Measurements from ENCODE around the gene EHMT1.
"Not testable (repeated sequence)": the region's sequence is repeated elsewhere in the genome, so short reads cannot be mapped to it uniquely, and the experiment has no call there.

Gene EHMT1

DNA sequence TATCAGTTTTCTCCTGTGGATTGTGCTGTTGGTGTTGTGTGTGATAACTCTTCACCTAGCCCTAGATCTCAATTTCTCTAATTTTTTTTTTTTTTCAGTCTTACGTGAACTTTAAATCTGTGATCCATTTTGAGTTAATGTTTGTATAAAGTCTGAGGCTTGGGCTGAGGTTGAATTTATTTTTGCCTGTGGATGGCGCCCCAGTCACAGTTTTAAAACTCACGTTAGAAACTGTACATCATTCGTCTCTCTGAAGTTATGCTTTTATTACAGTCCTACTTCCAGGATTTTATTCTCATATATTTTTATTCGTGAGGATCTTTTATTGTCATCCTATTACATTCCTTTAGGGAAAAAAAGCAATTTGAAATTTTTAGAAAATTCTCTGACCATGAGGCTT, 103.1 kb downstream of the EHMT1 start:
- no peak for DNase-seq

DNA sequence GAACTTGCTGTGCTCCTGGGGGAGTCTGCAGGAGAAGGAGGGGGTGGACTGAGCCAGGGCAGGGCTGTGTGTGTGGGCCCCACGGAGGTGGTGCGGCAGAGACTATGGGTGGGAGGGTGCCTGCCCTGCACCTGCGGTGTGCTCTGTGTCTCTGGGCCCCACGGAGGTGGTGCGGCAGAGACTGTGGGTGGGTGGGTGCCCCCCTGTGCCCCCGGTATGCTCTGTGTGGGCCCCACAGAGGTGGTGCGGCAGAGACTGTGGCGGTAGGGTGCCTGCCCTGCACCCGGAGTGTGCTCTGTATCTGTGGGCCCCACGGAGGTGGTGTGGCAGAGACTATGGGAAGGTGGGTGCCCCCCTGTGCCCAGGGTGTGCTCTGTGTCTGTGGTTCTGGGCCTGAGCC, 103.7 kb downstream of the EHMT1 start:
- DNase-seq = no peak

DNA sequence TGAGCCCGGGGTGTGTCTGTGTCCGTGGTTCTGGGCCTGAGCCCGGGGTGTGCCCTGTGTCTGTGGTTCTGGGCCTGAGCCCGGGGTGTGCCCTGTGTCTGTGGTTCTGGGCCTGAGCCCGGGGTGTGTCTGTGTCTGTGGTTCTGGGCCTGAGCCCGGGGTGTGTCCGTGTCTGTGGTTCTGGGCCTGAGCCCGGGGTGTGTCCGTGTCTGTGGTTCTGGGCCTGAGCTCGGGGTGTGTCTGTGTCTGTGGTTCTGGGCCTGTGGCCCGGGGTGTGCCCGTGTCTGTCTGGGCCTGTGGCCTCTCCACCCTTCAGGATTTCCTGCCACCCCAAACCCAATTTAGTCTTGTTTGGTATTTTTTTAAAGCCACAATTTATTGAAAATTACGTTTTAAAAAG, 104.6 kb downstream of the EHMT1 start:
- DNase-seq = peak; percentile 58

DNA sequence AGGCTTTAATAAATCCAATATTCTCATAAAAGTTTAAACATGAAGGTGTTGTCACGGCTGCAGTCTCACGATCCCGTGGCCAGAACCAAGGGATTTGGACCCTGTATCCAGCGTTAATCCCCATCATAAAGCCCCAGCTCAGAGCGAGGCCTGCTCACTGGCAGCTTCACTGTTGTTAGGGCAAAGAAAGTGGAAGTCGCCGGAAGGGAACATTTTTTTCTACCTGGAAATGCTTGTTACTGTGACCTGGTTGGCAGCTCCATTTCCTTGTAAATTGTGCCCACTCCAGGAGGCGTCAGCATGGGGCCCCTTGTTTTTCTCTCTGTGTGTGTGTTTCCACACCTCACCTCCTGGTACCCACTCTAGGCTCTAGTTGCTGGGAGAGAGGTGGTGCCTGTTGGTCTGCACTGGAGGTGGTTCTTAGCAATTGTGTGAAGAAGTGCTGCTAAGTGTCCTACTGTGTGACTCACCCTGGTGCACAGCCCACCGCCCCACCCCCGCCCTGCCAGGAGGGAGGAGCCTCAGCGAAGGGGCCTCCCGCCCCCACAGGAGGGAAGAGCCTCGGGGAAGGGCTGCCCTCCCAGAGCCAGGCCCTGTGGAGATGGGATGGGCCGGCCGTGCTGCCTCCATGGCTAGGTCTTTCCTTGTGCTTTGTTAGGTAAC, 105.1 kb downstream of the EHMT1 start:
- DNase-seq = no peak

- DNase-seq = no peak
Observed at GRCh38 chr9:137724818-137725240, 106.0 kb downstream of the EHMT1 start.

DNA sequence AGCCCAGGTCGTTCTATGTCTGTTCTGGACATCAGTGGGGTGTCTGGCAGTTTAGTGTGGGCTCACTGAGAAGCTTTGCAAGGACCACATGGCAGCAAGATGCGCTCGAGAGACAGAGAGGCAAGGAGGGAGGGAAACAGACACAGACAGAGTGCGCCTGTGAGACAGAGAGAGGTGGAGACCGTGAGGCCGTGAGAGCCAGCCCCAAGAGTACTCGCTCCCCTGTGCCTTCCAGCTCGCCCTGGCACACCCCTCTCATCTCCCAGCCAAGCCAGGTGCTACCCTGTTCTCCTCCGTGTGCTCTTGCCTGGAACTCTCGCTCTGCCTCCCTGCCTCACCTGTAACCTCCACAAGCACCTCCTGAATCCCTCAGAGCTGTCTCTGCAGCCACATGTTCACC, 106.8 kb downstream of the EHMT1 start:
- DNase-seq = no peak

DNA sequence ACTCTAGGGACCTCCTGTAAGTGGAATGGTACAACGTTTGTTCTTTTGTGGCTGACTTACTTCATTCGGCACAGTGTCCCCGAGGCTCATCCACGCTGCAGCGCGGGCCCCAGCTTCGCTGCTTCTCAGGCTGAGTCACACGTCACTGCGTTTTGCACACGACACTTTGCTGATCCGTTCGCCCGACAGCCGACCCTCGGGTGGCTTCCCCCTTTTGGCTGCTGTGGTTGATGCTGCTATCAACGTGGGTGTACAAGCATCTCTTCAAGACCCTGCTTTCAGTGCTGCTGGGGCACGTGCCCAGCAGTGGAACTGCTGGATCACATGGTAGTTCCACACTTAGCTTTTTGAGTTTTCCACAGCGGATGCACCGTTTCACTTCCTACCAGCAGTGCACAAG, 107.5 kb downstream of the EHMT1 start:
- DNase-seq = not testable (repeated sequence)

GRCh38 chr9:137726764-137727163, 108.0 kb downstream of the EHMT1 start:
- DNase-seq = no peak

- no peak for DNase-seq
Observed at GRCh38 chr9:137727716-137728115, 108.9 kb downstream of the EHMT1 start.

- no peak for DNase-seq
Observed at GRCh38 chr9:137728444-137729311, 109.9 kb downstream of the EHMT1 start.

DNA sequence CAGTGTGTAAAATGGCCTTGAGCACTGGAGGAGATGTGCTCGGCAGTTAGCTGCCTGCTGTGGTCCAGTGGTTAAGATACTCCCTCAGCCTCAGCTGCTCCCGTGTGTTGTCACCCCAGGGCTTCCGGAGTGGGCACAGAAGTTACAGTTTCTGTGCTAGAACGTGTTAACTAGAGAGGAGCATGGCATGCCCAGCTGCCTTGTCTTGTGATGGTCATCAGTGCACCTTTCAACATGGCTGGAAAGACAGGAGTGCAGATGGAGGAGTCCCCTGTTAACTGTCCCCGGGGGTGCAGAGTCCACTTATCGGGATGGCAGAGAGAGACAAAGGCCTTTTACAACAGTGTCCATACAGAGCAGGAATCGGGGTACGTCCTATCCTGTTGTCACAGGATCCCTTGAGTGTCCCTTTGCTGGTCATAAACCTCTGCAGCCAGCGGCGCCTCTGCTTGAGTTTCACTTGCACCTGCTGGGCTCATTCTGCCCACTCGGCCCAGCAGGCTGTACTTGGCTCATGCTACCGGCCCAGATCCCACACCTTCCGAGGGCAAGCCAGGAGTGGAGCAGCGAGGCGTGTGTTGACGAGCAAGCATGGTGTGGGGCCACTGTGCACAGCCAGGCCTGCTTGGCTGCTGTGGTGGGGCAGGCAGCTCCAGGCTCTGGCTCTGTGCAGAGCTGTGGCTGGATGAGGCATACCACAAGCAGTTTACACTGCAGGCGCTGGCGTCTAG, 112.6 kb downstream of the EHMT1 start:
- DNase-seq = no peak

DNA sequence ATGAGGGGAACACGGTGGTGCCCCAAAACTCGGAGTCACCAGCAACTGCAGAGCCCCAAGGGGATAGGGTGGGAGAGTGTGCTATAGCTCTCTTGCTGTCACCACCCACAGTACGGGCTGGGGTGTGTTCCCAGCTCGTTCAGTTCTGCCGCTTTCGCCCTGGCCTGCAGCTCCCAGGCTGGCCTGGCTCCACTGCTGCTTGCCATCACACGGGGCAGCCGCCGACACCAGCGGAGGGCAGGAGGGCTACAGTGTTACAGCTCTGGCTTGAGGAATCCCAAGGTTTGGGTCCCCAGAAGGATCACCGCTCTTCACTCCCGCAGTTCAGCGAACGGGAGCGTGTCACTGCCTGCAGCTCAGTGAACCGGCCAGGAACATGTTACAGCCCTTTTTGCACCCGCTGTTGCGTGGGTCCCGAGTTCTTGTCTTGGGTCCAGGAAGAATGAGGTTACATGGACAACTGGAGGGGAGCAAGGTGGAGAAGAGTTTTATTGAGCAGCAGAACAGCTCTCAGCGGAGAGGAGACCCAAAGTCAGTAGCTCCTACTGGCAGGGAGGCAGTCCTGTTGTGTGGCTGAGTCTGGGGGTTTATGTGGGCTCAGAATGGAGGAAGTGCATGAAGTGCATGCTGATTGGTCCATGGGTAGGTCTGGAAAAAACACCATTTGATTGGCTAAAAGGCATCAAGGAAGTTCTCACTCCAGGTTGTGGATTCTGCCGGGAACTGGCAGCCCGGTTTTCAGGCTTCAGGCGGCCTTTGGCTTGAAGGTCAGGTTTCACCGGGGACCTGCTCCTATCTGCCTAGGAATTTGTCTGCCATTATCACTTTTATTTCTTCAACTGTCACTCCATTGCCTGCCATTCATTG, 113.4 kb downstream of the EHMT1 start:
- DNase-seq = no peak

DNA sequence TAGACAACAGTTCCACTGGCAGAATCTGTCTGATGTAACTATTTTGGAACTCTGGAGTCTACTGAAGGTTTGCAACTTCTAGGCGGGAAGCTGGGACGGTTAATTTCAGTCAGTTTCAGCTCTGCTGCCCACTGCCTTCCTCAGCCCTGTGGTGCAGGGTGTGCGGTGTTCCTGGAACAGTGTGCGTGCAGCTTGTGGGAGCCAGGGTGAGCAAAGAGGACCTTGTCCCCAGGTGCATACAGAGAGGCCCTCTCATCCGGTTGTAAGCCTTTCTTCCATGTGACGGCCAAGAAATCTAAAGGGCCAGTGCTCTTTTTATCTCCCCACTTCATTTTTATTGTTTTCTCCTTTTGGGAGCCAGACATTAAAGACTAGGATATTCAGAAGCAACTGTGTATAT, 114.6 kb downstream of the EHMT1 start:
- no peak for DNase-seq

DNA sequence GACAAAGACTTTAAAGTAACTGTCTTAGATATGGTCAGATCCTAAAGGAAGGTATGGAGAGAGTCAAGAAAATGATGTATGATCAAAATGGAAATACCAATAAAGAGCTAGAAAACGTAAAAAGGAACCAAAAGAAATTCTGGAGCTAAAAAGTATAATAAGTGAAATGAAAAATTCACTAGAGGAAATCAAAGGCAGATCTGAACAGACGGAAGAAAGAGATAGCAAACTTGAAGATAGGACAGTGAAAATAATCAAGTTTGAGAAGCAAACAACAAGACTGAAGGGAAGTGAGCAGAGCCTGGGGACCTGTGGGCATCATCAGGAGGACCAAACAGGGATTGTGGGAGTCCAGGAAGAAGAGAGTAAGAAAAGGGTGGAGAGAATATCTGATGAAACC, 115.4 kb downstream of the EHMT1 start:
- DNase-seq = no peak

- DNase-seq = peak; percentile 41
Observed at GRCh38 chr9:137738182-137738696, 119.4 kb downstream of the EHMT1 start.

- no peak for DNase-seq
Observed at GRCh38 chr9:137738703-137739102, 119.9 kb downstream of the EHMT1 start.

GRCh38 chr9:137739371-137740309, 120.8 kb downstream of the EHMT1 start:
- DNase-seq = no peak

DNA sequence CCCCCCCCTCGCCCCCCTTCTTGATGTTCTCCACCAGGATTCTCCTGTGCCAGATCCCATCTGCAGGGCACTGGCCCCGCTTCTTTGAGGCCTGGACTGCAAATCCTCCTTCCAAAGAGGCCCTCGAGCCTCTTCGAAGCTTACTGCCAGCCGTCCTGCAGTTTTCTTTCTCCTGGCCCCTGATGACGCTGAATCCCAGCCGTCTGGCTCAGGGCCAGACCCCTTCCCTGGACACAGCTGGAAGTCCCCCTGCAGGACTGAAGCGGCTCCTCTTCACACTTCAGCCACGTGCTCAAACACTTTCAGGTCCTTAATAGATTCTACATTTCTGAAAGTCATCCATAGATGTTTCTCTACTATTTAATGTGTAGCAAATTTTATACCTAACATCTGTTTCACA, 121.5 kb downstream of the EHMT1 start:
- no peak for DNase-seq

DNA sequence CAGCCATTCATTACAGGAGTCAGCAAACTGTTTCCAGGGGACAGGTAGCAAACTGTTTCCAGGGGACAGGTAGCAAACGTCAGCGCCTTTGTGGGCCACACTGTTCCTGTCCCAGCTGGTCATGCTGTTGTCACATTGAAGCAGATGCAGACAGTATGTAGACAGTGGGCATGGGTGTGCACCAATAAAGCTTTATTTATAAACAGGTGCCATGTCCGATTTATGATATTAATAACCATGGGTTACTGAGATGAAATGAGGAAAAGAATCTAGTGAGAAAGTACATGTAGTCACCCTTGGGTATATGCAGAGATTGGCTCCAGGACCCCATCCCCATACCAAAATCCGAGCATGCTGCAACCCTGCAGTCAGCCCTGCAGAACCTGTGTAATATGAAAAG, 122.5 kb downstream of the EHMT1 start:
- DNase-seq = no peak

GRCh38 chr9:137742698-137743097, 123.9 kb downstream of the EHMT1 start:
- DNase-seq = no peak

GRCh38 chr9:137743695-137744094, 124.9 kb downstream of the EHMT1 start:
- DNase-seq = no peak
